Ovary (tissue), 3 donors: ENCODE measurements around the gene ARID1B.

Experiments used
- POLR2A ChIP-seq: fragments of 450-650 bp; IDR thresholded peaks from one replicate; pipeline ENCODE4 v1.6.1; 2017; ENCODE audit warnings: antibody characterized with exemption, mild to moderate bottlenecking, moderate library complexity
- TF ChIP-seq, protein P1 (sequence below), 3 donors: fragments of 450-650 bp in 2 of 3; fragments of 200-600 bp in 1 of 3; IDR thresholded peaks; one replicate each; pipeline versions ENCODE4 v1.5.1 to v1.8.0; 2016 to 2022; ENCODE audit warnings: antibody characterized with exemption in 3 of 3, mild to moderate bottlenecking in 1 of 3
- donor health status: DM: no; HTN: no; CAD: no.

DNA sequence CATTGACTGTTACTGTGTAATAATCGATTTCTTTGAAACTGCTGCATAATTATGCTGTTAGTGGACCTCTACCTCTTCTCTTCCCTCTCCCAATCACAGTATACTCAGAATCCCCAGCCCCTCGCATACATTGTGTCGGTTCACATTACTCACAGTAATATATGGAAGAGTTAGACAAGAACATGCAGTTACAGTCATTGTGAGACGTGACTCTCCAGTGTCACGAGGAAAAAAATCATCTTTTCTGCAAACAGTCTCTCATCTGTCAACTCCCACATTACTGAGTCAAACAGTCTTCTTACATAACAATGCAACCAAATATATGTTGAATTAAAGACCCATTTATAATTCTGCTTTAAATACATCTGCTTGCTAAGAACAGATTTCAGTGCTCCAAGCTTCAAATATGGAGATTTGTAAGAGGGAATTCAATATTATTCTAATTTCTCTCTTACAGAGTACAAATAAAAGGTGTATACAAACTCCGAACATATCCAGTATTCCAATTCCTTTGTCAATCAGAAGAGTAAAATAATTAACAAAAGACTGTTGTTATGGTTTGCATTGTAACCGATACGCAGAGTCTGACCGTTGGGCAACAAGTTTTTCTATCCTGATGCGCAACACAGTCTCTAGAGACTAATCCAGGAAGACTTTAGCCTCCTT lies 432.8 kb downstream of the ARID1B start:
- TF ChIP-seq, protein P1, sequence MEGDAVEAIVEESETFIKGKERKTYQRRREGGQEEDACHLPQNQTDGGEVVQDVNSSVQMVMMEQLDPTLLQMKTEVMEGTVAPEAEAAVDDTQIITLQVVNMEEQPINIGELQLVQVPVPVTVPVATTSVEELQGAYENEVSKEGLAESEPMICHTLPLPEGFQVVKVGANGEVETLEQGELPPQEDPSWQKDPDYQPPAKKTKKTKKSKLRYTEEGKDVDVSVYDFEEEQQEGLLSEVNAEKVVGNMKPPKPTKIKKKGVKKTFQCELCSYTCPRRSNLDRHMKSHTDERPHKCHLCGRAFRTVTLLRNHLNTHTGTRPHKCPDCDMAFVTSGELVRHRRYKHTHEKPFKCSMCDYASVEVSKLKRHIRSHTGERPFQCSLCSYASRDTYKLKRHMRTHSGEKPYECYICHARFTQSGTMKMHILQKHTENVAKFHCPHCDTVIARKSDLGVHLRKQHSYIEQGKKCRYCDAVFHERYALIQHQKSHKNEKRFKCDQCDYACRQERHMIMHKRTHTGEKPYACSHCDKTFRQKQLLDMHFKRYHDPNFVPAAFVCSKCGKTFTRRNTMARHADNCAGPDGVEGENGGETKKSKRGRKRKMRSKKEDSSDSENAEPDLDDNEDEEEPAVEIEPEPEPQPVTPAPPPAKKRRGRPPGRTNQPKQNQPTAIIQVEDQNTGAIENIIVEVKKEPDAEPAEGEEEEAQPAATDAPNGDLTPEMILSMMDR (IDR thresholded peaks at IDR 0.05): no peak
- no peak for TF ChIP-seq POLR2A
